Stimulated activated CD8-positive, alpha-beta memory T cell treated with anti-CD3 and anti-CD28 coated beads, Interleukin-7, amount 100 ng/mL, for 24 hours (primary cell): Measurements from ENCODE around the gene CEP112.

ENCODE experiments used
- DNase-seq: peaks from one replicate; pipeline ENCODE4 v3.0.0-alpha.2; 2020; ENCODE audit warnings: low read depth

Gene CEP112

GRCh38 chr17:65931246-65932149, 260.4 kb downstream of the CEP112 start:
- no peak for DNase-seq

GRCh38 chr17:65930140-65930730, 261.7 kb downstream of the CEP112 start:
- no peak for DNase-seq

GRCh38 chr17:65926599-65926998, 265.3 kb downstream of the CEP112 start:
- DNase-seq = no peak

GRCh38 chr17:65925606-65926307, 266.2 kb downstream of the CEP112 start:
- DNase-seq = no peak

GRCh38 chr17:65920996-65921395, 270.9 kb downstream of the CEP112 start:
- DNase-seq = no peak

- no peak for DNase-seq
Measured at GRCh38 chr17:65918916-65919315, 273.0 kb downstream of the CEP112 start.

- DNase-seq = no peak
Measured at GRCh38 chr17:65918500-65918899, 273.4 kb downstream of the CEP112 start.

GRCh38 chr17:65917560-65917959, 274.4 kb downstream of the CEP112 start:
- DNase-seq = no peak

- no peak for DNase-seq
Measured at GRCh38 chr17:65916425-65916824, 275.5 kb downstream of the CEP112 start.

- no peak for DNase-seq
Measured at GRCh38 chr17:65914784-65915342, 277.1 kb downstream of the CEP112 start.

GRCh38 chr17:65913326-65913850, 278.5 kb downstream of the CEP112 start:
- DNase-seq = no peak

- DNase-seq = no peak
Measured at GRCh38 chr17:65910836-65911235, 281.1 kb downstream of the CEP112 start.

- DNase-seq = no peak
Measured at GRCh38 chr17:65902831-65903522, 289.0 kb downstream of the CEP112 start.

GRCh38 chr17:65902155-65902554, 289.8 kb downstream of the CEP112 start:
- no peak for DNase-seq

GRCh38 chr17:65901394-65901793, 290.5 kb downstream of the CEP112 start:
- no peak for DNase-seq

GRCh38 chr17:65900216-65900615, 291.7 kb downstream of the CEP112 start:
- DNase-seq = no peak

GRCh38 chr17:65898651-65899050, 293.3 kb downstream of the CEP112 start:
- DNase-seq = no peak

GRCh38 chr17:65896889-65897288, 295.0 kb downstream of the CEP112 start:
- no peak for DNase-seq

- DNase-seq = no peak
Measured at GRCh38 chr17:65895969-65896368, 296.0 kb downstream of the CEP112 start.

GRCh38 chr17:65893692-65894279, 298.1 kb downstream of the CEP112 start:
- DNase-seq = no peak

- no peak for DNase-seq
Measured at GRCh38 chr17:65892912-65893377, 299.0 kb downstream of the CEP112 start.
